Fibroblast of skin of back (primary cell): ENCODE results near the gene CLIC3.

ENCODE experiments used
- DNase-seq: peaks from one replicate; pipeline ENCODE4 v3.0.0-alpha.2; 2013

The CLIC3 gene

GRCh38 chr9:136964171-136964689 lies 32.1 kb downstream of the CLIC3 start:
- no peak for DNase-seq

- no peak for DNase-seq
Measured at GRCh38 chr9:136963751-136964150, 32.6 kb downstream of the CLIC3 start.

GRCh38 chr9:136963341-136963740 lies 33.0 kb downstream of the CLIC3 start:
- no peak for DNase-seq

- no peak for DNase-seq
Measured at GRCh38 chr9:136962701-136963248, 33.6 kb downstream of the CLIC3 start.

- no peak for DNase-seq
Measured at GRCh38 chr9:136962163-136962562, 34.2 kb downstream of the CLIC3 start.

GRCh38 chr9:136961279-136962065 lies 34.9 kb downstream of the CLIC3 start:
- DNase-seq = no peak

- DNase-seq = no peak
Measured at GRCh38 chr9:136960938-136961275, 35.5 kb downstream of the CLIC3 start.

GRCh38 chr9:136960212-136960937 lies 36.0 kb downstream of the CLIC3 start:
- no peak for DNase-seq

- DNase-seq = no peak
Measured at GRCh38 chr9:136958898-136959850, 37.2 kb downstream of the CLIC3 start.

- no peak for DNase-seq
Measured at GRCh38 chr9:136958473-136958872, 37.9 kb downstream of the CLIC3 start.

- DNase-seq = no peak
Measured at GRCh38 chr9:136957901-136958300, 38.5 kb downstream of the CLIC3 start.

GRCh38 chr9:136957461-136957860 lies 38.9 kb downstream of the CLIC3 start:
- DNase-seq = no peak

GRCh38 chr9:136956604-136957003 lies 39.8 kb downstream of the CLIC3 start:
- no peak for DNase-seq

GRCh38 chr9:136955943-136956335 lies 40.4 kb downstream of the CLIC3 start:
- DNase-seq = no peak

- DNase-seq = no peak
Measured at GRCh38 chr9:136955202-136955942, 41.0 kb downstream of the CLIC3 start.

GRCh38 chr9:136954270-136955083 lies 41.9 kb downstream of the CLIC3 start:
- DNase-seq = no peak

- DNase-seq = no peak
Measured at GRCh38 chr9:136953771-136954269, 42.5 kb downstream of the CLIC3 start.

GRCh38 chr9:136952876-136953770 lies 43.2 kb downstream of the CLIC3 start:
- DNase-seq = no peak

GRCh38 chr9:136952321-136952850 lies 44.0 kb downstream of the CLIC3 start:
- DNase-seq = no peak
